Erythroblast (primary cell): ENCODE data around the gene NPTXR.

Experiments used
- GATA1 ChIP-seq: IDR thresholded peaks from 2 replicates; pipeline ENCODE4 v1.6.1; 2011; ENCODE audit warnings: low read depth, mild to moderate bottlenecking, control low read depth, low read length, moderate library complexity
- POLR2A ChIP-seq: IDR thresholded peaks from 2 replicates; pipeline ENCODE4 v1.6.1; 2011; ENCODE audit warnings: mild to moderate bottlenecking, low read length

DNA sequence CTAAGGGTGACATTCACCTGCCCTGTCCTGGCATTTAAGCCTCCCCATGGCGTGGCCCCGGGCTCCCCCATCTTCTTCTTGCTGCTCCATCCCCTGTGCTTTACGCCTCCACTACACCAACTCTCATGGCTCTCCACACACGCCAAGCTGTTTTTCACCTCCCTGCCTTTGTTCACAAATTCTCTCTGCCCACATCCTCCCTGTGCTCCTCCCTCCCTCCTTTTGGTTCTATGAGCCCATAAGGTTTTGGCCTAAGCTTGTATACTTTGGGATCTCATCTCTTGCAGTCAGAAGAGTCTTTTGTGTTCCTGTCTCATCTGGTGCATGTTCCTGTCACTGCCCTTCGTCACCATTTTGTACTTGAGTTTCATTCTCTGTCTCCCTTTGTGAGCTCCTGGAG lies 45.3 kb downstream of the NPTXR start:
- TF ChIP-seq POLR2A = no peak
- TF ChIP-seq GATA1 = no peak
